CD4-positive, alpha-beta T cell treated with Interleukin-4 for 4 hours (primary cell): ENCODE measurements around the gene TPM2.
A peak's percentile ranks its signal among the peaks of the same experiment; 100 is the strongest.

Experiments
- DNase-seq: peaks from one replicate; pipeline ENCODE4 v3.0.0-alpha.2; 2020

TPM2 gene

GRCh38 chr9:35673132-35674024, 16.3 kb downstream of the TPM2 start, which contains the start of gene CA9:
Gene CA9, plus strand, starts transcription at chr9:35673928. Its CDS starts 32 bp downstream, at chr9:35673960.
- no peak for DNase-seq

GRCh38 chr9:35669331-35670145, 20.2 kb downstream of the TPM2 start:
- DNase-seq: no peak

- no peak for DNase-seq
These were observed 21.8 kb downstream of the TPM2 start for GRCh38 chr9:35667939-35668338.

DNA sequence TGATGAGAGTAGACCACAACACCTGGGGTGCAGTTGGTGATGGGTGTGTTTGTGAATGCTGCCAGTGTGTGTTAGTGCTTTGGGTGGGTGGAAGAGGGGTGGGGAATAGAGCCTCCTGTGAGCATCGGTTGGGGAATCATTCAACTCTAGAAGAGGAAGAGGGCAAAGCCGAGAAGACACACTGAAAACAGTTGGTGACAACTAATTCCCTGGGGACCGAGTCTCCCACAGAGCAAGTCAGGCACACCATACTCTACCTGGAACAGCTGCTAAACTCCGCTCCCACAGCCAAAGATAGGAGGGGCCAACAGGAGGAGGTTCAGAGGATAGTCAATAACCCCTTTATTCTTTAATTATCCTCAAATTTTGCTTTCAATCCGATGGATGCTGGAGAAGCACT, 23.2 kb downstream of the TPM2 start:
- no peak for DNase-seq

DNA sequence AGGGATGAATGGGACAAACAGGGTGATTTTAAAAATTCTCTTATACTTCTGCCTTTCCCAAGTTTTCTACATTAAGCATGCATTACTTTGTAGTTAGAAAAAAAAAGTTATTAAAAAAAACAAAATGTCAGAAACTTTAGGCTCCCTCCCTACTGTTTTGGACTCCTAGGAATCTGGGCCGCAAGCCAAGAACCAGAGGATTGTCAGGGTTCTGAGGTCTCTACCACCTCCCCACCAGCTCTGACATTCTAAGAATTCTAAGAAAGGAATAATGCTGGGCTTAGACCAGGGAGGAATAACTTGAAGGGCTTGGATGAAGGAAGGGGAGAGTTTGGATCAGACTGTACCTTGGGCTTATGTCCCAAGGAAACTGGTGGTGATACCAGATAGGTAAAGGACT, 23.7 kb downstream of the TPM2 start:
- no peak for DNase-seq

GRCh38 chr9:35665471-35665818, 24.3 kb downstream of the TPM2 start:
- DNase-seq: no peak

- peak; percentile 53 for DNase-seq
These were observed 24.9 kb downstream of the TPM2 start, which contains the start of gene ARHGEF39 for GRCh38 chr9:35664531-35665470. Gene ARHGEF39, minus strand, starts transcription at chr9:35665195. Its CDS starts 26 bp downstream, at chr9:35665169.

DNA sequence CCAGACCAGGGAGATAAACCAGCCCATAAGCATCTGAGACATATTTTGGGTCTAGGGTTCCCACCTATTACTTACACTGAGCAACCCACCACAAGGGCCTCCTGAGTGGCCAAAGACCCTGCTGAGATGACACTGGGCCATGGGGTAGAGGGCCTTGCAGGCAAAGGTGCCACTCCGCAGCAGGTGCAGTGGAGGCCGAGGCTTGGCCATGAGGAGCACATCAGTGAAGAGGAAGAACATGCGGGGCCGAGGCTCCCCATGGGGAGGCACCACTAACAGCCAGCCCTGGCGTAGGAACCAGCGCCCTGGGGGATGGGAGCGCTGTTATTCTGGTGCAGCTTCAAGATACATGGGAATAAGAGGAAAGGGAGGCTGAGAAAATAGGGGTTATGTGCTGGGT, 27.3 kb downstream of the TPM2 start:
- DNase-seq: no peak

GRCh38 chr9:35661756-35662350, 27.9 kb downstream of the TPM2 start:
- peak; percentile 62 for DNase-seq

DNA sequence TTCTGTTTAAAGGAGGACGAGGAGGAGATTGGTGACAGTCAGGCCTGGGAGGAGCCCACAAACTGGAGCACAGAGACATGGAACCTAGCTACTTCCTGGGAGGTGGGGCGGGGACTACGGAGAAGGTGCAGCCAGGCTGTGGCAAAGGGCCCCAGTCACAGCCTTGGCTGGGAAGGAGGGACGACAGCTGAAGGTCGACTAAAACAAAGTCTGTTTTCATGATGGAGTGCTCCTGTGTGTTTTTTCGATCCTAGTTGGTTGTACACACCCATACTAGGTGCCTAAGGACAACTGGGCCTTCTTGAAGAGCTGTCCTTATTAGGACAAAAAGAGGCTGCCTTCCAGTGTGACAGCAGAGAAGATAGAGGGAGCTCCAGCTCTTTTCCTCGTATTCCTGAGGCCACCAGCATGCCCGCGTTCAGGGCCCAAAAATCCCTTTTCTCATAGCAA, 28.7 kb downstream of the TPM2 start:
- no peak for DNase-seq

DNA sequence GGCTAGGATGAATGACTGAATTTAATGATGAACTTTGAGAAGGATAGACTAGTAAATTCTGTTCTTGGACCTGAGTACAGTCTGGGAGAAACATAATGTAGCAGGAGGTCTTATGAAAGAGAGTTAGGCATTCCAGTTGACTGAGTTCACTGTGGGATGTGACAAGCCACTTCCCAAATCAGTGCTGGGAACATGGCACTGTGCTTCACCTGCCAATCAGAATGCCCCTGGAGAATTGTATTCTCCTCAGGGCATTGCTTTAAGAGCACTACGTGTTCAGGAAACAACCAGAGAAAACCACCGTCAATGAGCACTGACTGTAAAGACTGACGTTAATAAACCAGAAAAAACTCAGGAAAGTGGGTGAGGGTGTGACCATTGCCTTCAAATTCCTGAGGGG, 30.4 kb downstream of the TPM2 start:
- DNase-seq: no peak

DNA sequence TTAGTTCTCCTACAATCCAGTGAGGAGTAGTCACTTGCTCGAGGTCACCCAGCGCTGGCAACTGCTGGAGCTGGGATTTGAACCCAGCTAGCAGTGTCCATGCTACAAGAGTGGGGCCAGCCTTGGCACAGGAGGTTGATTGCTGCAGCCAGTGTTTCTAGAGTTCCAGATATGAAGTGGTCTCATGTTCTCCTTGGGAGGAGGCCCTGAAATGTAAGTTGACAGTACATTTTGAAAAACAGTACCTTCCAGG, 30.8 kb downstream of the TPM2 start:
- no peak for DNase-seq

DNA sequence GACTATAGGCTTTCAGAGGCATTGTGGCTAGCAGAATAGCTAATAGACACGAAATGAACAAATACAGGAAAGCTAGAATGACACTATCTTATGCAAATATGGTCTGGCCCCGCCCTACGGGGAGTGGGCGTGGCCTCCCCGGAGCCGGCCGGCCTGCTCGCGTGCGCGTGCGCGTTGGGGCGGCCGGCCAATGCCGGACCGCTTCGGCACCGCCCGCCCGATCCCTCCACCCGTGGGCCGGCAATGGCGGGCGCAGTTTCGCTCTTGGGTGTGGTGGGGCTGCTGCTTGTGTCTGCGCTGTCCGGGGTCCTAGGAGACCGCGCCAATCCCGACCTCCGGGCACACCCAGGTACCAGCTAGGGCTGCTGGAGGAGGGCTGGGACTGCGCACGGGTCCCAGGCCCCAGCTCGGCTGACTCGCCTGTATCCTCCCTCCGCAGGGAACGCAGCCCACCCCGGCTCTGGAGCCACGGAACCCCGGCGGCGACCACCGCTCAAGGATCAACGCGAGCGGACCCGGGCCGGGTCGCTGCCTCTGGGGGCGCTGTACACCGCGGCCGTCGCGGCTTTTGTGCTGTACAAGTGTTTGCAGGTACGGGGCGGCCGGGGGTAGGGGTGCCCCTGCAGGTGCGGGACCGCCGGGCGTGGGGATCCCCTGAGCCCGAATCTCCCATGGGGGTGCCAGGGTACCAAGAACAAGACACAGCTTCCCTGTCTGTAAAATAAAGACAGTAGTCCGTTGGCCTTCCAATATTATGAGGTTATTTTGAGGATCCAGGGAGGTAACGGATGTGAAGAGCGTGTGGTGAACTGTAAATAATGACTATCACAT, 31.4 kb downstream of the TPM2 start, which contains the start of gene CCDC107:
Gene CCDC107, plus strand, starts transcription at position 156 of the 831 bp plus-strand sequence. Its CDS starts 88 bp downstream, at position 244.
- DNase-seq: peak; percentile 78

DNA sequence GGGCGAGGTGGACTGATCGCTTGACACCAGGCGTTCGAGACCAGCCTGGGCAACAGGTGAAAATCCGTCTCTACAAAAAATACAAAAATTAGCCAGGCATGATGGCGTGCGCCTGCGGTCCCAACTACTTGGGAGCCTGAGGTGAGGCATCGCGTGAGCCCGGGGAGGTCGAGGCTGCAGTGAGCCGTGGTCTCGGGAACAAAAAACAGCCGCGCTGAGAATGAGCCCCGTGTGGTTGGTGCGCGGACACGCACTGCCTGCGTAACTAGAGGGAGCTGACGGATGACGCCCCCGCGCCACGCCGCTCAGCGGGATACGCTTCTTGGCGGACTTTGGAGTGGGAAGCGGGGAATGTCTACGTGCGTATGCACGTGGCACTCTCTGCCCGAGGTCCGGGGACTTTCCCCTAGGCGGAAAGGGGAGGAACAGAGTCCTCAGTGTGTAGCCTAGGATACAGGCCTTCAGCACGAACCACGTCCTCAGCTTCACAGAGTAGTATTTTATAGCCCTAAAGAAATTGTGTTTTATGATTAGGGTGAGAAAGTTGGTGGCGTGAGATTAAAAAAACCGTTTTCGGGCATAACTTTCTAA, 32.1 kb downstream of the TPM2 start, which contains the start of gene RMRP:
Gene RMRP, minus strand, starts transcription at position 474 of the 591 bp plus-strand sequence.
- peak; percentile 96 for DNase-seq

DNA sequence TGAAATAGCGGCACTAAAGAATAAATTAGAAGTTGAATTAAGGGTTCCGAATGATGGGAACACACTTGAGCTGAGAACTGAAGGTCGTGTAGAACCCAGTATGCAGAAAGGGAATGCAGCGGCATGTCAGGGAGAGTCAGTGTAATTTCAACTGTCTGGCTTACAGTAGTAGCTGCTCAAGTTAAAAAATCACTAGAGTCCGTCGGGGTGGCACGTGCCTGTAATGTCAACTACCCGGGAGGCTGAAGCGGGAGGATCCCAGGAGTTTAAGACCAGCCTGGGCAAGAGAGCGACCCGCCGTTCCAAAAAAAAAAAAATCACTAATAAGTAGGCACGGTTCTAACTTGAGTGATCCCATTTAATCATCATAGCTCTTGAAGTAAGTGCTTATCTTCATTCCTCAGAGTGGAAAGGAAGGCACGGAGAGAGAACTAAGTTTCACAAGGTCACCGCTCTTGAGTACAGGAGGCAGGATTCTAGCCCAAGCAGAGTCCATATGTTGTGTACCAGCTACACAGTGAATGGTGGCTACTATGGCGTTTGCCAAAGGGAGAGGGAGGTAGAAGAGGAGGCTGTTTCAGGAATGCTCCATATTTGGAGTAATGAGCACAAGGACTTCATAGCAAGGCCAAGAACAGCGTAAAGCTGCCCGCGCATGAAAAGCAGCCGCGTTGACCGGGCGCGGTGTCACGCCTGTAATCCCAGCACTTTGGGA, 32.7 kb downstream of the TPM2 start:
- DNase-seq: no peak

GRCh38 chr9:35656348-35656747, 33.4 kb downstream of the TPM2 start:
- DNase-seq: no peak

GRCh38 chr9:35653611-35654010, 36.1 kb downstream of the TPM2 start:
- no peak for DNase-seq

DNA sequence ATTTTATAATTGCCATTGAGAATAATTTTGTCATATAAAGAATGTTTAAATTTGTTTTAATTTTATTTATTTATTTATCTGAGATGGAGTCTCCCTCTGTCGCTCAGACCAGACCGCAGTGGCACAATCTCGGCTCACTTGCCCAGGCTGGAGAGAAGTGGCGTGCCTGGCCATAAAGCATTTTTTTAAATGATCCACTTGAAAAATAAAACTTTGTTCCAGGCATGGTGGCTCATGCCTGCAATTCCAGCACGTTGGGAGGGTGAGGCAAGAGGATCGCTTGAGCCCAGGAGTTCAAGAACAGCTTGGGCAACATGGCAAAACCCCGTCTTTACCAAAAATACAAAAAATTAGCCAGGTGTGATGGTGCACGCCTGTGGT, 36.9 kb downstream of the TPM2 start:
- no peak for DNase-seq

GRCh38 chr9:35651956-35652828, 37.5 kb downstream of the TPM2 start:
- no peak for DNase-seq
